SU-DHL-6 (cell line): ENCODE results near the gene TMEM245.

Experiments
- H2AFZ ChIP-seq: fragments of 200-600 bp; sonication (generic); 2 replicates; pipeline ENCODE4 v1.6.1; 2014; ENCODE audit warnings: low read depth, mild to moderate bottlenecking, moderate library complexity, mixed read lengths, antibody characterized with exemption, low read length; ENCODE audit not compliant: severe bottlenecking
- H3F3A ChIP-seq: fragments of 200-600 bp; shearing (Covaris generic); 2 replicates; pipeline ENCODE4 v1.6.0; 2016; ENCODE audit warnings: antibody characterized with exemption, mild to moderate bottlenecking; ENCODE audit not compliant: insufficient read depth
- H3K27ac ChIP-seq: fragments of 200-600 bp; sonication (generic); 2 replicates; pipeline ENCODE4 v1.5.1; 2016; ENCODE audit warnings: low read depth, mild to moderate bottlenecking, low read length, moderate library complexity, mixed read lengths
- H3K27me3 ChIP-seq: fragments of 200-600 bp; sonication (generic), shearing (Covaris generic); 2 replicates; pipeline ENCODE4 v1.6.0; 2014; ENCODE audit warnings: mild to moderate bottlenecking, low read length
- H3K36me3 ChIP-seq: fragments of 200-600 bp; sonication (generic); 2 replicates; pipeline ENCODE4 v1.6.1; 2014; ENCODE audit warnings: mild to moderate bottlenecking, low read length, mixed read lengths
- H3K4me2 ChIP-seq: fragments of 300-600, 200-600 bp; shearing (Covaris generic), sonication (generic); 2 replicates; pipeline ENCODE4 v1.6.0; 2014; ENCODE audit warnings: low read length, low read depth, mild to moderate bottlenecking; ENCODE audit not compliant: poor library complexity, severe bottlenecking
- H3K4me3 ChIP-seq: fragments of 200-600 bp; sonication (generic); 2 replicates; pipeline ENCODE4 v1.5.1; 2014; ENCODE audit warnings: antibody characterized with exemption, low read length, mild to moderate bottlenecking, mixed read lengths; ENCODE audit not compliant: insufficient read depth, poor library complexity, severe bottlenecking
- H3K79me2 ChIP-seq: fragments of 200-600 bp; sonication (generic); 2 replicates; pipeline ENCODE4 v1.6.1; 2014; ENCODE audit warnings: mild to moderate bottlenecking, low read length, moderate library complexity; ENCODE audit not compliant: insufficient read depth
- H3K9ac ChIP-seq: fragments of 200-600 bp; sonication (generic); 2 replicates; pipeline ENCODE4 v1.7.0; 2014; ENCODE audit warnings: mild to moderate bottlenecking, low read length
- H3K9me2 ChIP-seq: fragments of 200-600 bp; sonication (generic); replicated peaks from 2 replicates; pipeline ENCODE4 v1.6.1; 2014; ENCODE audit warnings: low read length; ENCODE audit not compliant: insufficient read depth
- H3K9me3 ChIP-seq: fragments of 200-600 bp; sonication (generic); 2 replicates; pipeline ENCODE4 v1.6.1; 2014; ENCODE audit warnings: low read length, mixed read lengths; ENCODE audit not compliant: insufficient read depth
- H4K20me1 ChIP-seq: fragments of 200-600 bp; sonication (generic); 2 replicates; pipeline ENCODE4 v1.6.1; 2014; ENCODE audit warnings: low read depth, mild to moderate bottlenecking, antibody characterized with exemption, low read length, moderate library complexity, mixed read lengths
- EZH2phosphoT487 ChIP-seq: fragments of 200-600 bp; sonication (generic), shearing (Covaris generic); conservative IDR thresholded peaks from 2 replicates; pipeline ENCODE4 v1.6.1; 2018; ENCODE audit warnings: mild to moderate bottlenecking, antibody characterized with exemption, low read length, moderate library complexity, mixed read lengths
- TF ChIP-seq, protein P1 (sequence below): fragments of 200-600 bp; sonication (generic); IDR thresholded peaks from one replicate; pipeline ENCODE4 v1.5.1; 2017; ENCODE audit warnings: antibody characterized with exemption, mild to moderate bottlenecking, low read length, moderate library complexity; ENCODE audit not compliant: insufficient read depth, poor library complexity, severe bottlenecking

TMEM245 gene

GRCh38 chr9:109002141-109002540, 117.6 kb downstream of the TMEM245 start:
- no peak overlapping the region for H3K27ac ChIP-seq
- peaks cover 15% of the 10 kb centered on the region; the same call in 1 of the 2 replicates for H3K79me2 ChIP-seq
- no peaks in the 10 kb centered on the region for H3K27me3 ChIP-seq
- no peak overlapping the region for H3K4me2 ChIP-seq
- H3K36me3 ChIP-seq: no peaks in the 10 kb centered on the region
- H3K9me2 ChIP-seq: no peaks in the 10 kb centered on the region
- TF ChIP-seq EZH2phosphoT487: no peak
- TF ChIP-seq, protein P1, sequence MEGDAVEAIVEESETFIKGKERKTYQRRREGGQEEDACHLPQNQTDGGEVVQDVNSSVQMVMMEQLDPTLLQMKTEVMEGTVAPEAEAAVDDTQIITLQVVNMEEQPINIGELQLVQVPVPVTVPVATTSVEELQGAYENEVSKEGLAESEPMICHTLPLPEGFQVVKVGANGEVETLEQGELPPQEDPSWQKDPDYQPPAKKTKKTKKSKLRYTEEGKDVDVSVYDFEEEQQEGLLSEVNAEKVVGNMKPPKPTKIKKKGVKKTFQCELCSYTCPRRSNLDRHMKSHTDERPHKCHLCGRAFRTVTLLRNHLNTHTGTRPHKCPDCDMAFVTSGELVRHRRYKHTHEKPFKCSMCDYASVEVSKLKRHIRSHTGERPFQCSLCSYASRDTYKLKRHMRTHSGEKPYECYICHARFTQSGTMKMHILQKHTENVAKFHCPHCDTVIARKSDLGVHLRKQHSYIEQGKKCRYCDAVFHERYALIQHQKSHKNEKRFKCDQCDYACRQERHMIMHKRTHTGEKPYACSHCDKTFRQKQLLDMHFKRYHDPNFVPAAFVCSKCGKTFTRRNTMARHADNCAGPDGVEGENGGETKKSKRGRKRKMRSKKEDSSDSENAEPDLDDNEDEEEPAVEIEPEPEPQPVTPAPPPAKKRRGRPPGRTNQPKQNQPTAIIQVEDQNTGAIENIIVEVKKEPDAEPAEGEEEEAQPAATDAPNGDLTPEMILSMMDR: no peak
- no peaks in the 10 kb centered on the region; the same call in 1 of the 2 replicates for H3K9me3 ChIP-seq
- no peak overlapping the region for H2AFZ ChIP-seq
- H3K9ac ChIP-seq: no peak overlapping the region
- no peaks in the 10 kb centered on the region for H4K20me1 ChIP-seq
- H3K4me3 ChIP-seq: no peak overlapping the region
- H3F3A ChIP-seq: no peaks in the 10 kb centered on the region

DNA sequence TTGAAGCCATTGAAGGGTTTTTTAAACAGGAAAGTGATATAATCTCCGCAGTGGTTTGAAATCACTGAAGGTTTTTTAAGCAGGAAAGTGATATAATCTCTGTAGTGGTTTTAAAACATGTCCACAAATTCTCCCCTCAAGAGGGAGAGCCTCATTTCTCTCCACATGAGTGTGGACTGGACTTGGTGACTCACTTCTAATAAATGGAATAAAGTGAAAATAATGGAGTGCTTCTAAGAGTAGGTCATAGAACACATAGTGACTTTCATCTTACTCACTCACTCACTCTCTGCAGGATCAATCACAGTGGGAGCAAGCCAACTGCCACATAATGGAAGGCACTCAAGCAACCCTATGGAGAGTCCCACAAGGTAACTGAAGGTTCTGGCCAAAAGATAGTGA, 118.5 kb downstream of the TMEM245 start:
- no peak overlapping the region for H2AFZ ChIP-seq
- no peak overlapping the region for H3K9ac ChIP-seq
- no peaks in the 10 kb centered on the region for H3K27me3 ChIP-seq
- H4K20me1 ChIP-seq: no peaks in the 10 kb centered on the region
- H3K9me2 ChIP-seq: no peaks in the 10 kb centered on the region
- no peak overlapping the region for H3K27ac ChIP-seq
- no peak for TF ChIP-seq EZH2phosphoT487
- TF ChIP-seq, protein P1: no peak
- no peaks in the 10 kb centered on the region for H3K36me3 ChIP-seq
- H3K79me2 ChIP-seq: peaks cover 15% of the 10 kb centered on the region; the same call in 1 of the 2 replicates
- no peaks in the 10 kb centered on the region; the same call in 1 of the 2 replicates for H3K9me3 ChIP-seq
- no peaks in the 10 kb centered on the region for H3F3A ChIP-seq
- no peak overlapping the region for H3K4me2 ChIP-seq
- H3K4me3 ChIP-seq: no peak overlapping the region

DNA sequence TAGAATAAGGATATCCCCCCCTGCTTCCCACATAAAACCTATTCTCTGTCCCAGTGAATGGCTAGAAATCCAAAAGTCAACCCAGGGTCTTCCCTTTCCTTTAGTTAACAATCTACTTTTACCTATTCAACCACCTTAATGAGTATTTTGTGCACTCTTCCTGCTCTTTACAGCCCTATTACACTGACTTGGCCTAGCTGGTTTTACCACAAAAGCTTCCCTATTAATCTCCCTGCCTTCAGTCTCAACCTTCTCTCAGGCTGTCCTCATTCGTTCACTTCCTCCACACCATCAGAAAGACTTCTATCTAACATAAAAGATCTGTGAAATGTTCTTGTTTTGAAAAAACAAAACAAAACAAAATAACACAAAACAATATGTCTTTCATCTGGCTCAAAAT, 122.6 kb downstream of the TMEM245 start:
- TF ChIP-seq, protein P1: no peak
- no peak for TF ChIP-seq EZH2phosphoT487
- no peaks in the 10 kb centered on the region for H3F3A ChIP-seq
- no peaks in the 10 kb centered on the region for H3K27me3 ChIP-seq
- no peak overlapping the region for H3K9ac ChIP-seq
- H3K4me3 ChIP-seq: no peak overlapping the region
- H4K20me1 ChIP-seq: no peaks in the 10 kb centered on the region
- no peaks in the 10 kb centered on the region for H3K9me3 ChIP-seq
- H3K27ac ChIP-seq: no peak overlapping the region
- H3K9me2 ChIP-seq: no peaks in the 10 kb centered on the region
- no peaks in the 10 kb centered on the region for H3K36me3 ChIP-seq
- no peak overlapping the region for H2AFZ ChIP-seq
- no peak overlapping the region for H3K4me2 ChIP-seq
- H3K79me2 ChIP-seq: peaks cover 7% of the 10 kb centered on the region; the same call in 1 of the 2 replicates
